ENCODE data around the gene ELAVL2.

ELAVL2 gene

DNA sequence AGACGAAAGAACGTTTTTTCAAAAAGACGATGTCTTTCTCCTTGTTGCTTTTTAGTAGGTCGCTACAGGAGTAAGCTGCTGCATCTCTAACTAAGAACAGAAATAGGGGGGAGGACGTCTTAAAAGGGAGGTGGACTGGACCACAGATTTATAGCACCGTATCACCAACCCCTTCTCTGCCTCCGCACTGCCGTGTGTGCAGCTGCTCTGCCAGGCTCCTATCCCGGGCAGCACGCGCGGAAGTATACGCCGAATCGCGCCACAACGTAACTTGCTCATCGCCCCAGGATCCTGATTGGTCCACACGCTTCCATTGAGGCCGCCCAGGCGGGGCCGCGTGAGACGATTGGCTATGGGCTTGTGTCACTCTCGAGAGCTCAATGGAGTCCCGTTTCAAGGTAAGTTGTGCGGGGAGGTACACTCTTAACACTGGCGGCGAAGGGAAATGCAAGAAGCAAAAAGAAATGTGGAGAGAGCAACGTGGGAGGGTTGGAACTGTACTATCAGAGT lies at the start of gene ELAVL2:
Gene ELAVL2 (minus strand): TSS at position 121 of the 510 bp plus-strand sequence. CDS start 64,006 bp downstream, outside the sequence.
- peak; percentile 16 for DNase-seq (ENCODE audit: low read depth)

DNA sequence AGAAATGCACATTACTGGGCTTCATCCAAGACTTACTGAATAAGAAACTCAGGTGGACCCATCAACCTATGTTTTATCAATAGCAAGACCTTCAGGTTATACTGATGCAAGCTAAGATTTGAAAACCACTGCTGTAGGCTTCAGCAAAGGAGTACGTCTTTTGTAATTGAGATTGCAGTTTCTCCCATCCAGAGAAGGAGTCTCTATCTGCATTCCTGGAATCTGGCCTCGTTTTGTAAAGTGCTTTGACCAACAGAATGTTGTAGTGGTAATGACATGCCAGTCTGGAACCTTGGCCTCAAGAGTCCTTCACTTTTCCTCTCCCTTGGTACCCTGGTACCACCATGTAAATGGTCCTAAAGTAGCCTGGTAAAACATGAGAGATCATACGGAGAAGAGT lies 32.2 kb upstream of the ELAVL2 start:
- DNase-seq (ENCODE audit: low read depth) = no peak

DNA sequence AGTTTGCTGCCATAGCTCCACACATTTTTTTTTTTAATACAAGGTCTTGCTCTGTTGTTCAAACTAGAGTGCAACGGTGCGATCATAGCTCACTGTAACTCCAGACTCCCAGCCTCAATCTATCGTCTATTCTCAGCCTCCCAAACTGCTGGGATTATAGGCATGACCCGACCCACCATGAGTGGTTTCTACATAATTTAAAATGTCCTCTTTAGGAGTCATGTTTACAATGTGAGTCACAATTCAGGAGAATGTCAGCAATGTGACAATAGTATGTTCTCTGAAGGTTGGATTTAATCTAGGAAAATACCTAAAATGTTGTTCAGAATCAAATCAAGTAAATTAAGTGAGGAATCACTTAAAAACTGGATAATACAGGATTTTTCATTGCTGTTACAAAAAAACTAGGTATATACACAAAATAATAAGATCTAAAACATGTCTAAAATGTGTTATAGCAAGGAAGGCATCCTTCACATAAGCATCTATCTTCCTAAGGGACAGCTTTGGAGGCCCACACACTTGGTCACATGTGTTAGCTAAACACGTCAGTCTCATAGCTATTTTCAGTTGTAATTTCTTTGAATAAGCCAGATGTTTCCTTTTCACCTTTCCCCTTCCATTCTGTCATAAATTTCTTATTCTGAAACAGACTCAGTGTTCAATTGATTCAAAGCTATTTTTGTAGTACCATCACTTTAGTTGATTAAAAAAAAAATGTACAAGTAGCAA lies 30.0 kb upstream of the ELAVL2 start:
- DNase-seq (ENCODE audit: low read depth) = no peak

- no peak for DNase-seq (ENCODE audit: low read depth)
Observed at GRCh38 chr9:23850690-23851629, 24.9 kb upstream of the ELAVL2 start.

DNA sequence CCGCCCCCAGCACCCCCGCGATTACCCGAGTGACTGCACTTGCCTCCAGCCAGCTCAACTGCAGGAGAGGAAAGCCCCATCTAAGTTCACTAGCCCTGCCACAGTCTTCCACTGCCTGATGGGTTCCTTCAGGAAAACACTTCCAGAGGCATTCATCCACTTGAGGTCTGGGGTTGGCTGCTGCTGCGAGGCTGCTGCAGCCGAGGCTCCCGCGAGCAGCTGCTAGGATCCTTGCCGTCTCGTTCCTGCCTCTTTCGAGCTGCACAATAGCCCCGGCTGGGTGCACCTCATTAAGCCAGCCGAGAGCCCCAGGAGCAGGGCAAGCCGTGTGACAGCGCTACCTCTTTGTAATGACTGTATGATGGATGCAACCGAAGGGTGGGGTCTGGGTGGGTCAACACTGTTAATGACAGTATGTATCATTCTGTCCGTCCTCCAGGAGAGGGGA lies 24.2 kb upstream of the ELAVL2 start:
- DNase-seq (ENCODE audit: low read depth) = no peak

DNA sequence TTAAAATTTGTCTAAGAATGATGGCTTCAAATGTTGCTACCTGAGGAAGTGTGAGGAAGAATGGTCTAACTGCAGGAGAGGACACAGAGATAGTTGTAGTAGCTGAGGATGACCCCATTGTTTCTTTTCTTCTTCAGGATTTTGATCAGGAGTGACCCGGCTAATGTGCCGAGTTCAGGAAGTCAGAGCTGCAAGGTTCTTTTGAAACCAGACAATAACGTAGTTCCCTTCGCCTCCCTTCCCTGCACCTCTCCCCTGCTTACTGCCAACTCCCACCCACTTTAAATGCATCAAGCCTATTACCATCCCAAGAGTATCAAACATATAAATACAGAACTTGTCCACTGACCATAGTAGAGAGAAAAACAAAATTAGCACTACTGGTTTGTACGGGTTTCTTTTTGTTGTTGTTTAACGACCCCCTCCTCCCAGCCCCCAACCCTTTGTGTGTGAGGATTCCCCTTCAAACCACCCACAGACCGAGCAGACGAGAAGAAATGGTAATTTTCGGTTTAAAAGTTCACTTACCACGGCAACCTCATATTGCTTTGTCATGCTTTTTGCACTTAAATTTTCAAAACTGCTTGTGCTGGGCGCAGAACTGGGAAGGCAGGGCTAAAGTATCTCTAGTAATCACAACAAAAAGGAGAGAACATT lies 23.5 kb upstream of the ELAVL2 start:
- DNase-seq (ENCODE audit: low read depth) = no peak

DNA sequence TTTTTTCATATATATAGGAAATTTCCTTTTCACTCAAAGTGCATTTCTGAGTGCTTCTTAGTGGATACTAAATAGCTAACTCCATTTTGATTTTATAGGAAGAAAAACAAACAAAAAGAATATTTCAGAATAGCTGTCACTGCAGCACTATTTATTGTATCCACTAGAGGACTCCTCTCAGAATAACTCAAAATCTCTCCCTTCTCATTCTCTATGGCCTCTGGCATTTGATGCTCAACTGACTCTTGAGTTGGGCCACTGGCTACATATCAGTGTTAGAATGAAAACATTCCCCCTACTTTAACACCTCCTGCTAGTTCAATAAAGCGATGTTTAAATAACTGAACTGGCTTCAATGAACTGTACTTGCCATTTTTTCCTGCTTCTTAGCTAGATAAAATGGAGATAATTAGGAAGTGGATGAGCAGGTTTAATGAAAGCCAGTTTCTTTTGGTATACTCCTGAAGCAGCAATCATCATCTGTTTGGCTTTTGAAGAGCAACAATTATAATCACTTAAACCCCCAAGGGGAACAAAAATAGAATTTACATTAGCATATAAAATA lies 16.6 kb upstream of the ELAVL2 start:
- no peak for DNase-seq (ENCODE audit: low read depth)

GRCh38 chr9:23841304-23841703 lies 15.3 kb upstream of the ELAVL2 start:
- DNase-seq (ENCODE audit: low read depth) = no peak

- no peak for DNase-seq (ENCODE audit: low read depth)
Observed at GRCh38 chr9:23837038-23837437, 11.0 kb upstream of the ELAVL2 start.

DNA sequence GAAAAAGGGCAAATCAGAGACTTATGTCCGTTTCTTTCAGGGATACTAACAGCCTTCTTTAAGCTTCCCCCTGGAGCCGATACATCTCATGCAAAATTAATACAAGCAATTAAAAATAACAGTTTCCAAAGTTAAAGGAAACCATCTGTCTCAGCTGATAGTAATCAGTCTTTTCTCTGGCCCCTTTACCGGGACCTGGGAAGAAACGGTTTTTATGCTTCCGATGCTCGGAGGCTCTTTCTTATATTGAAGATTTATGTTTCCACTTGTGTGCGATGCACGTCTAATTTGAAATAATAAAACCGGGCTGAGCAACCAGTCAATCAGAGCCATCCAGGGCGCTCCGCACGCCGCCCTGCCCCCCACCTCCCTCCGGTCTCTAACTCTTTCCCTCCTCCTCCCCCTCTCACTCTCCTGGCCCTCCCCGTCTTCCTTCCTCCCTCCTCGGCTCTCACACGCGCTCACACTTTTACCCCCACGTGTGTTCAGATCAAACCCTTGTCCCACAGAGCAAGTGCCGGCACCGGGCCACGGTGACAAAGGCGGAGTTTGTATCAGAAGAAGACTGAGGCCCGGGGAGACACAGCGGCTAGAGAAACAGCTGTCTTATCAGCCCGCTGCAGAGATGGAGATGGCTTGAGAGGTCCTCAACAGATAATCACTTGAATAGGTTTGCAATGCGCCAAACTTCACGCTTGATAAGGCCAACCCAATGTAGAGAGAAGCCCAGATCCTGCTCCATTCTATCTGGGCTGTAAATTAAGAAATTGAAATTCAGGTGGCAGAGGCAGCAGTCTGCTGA lies 5.1 kb upstream of the ELAVL2 start:
- no peak for DNase-seq (ENCODE audit: low read depth)

DNA sequence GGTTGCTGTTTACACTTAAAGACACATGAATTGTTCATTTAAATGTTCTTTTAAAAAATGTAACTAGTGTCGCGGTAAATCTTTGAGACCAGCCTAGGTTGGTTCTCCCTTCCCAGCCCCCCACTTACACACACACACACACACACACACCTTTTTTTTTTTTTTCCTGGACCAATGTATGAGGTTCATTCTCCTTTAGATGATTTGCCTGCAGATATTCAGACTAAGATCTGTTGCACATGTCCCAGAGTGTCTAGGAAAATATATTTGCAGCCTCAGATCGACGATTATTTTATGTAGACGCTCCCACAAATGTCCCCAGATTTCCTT lies 4.4 kb upstream of the ELAVL2 start:
- no peak for DNase-seq (ENCODE audit: low read depth)

DNA sequence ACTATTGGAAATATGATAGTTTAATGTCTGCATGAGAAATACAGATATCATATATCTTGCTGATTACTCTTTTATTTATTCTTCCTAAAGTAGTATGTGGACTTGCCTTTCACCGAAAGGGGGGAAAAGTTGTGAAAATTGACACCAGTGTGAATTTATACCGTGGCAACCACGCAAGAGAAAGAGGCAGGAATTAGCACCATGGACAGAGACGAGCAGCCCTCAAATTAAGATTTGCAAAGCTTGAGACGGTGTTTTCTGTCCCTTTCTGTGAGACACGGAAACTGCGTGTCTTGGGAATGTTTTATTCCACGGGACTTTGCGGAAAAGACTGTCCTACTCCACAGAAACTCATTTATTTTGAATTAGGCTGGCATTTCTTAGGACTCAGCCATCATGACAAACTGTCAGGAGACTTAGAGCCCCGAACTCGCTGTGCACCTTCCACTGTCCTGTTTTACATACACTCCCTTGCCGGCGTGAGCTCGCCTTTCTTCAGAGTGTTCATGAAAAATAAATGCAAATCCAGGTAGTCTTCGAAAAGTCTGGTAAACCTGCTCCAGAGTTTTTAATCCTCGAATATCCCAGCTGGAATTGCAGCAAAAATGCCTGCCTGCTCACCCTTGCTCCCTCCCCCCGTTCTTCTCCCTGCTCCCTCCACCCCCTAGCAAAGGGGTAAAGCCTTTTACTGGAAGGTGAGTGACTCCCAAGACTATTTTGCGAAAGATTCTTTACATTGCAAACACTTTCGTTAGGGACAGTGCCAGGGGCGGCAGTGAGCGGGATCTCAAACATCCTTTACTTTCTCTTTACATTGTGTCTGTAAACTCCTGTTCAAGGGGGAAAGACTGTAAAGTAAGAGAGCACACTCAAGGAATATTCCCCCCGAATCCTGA lies 3.8 kb upstream of the ELAVL2 start:
- DNase-seq (ENCODE audit: low read depth) = no peak

DNA sequence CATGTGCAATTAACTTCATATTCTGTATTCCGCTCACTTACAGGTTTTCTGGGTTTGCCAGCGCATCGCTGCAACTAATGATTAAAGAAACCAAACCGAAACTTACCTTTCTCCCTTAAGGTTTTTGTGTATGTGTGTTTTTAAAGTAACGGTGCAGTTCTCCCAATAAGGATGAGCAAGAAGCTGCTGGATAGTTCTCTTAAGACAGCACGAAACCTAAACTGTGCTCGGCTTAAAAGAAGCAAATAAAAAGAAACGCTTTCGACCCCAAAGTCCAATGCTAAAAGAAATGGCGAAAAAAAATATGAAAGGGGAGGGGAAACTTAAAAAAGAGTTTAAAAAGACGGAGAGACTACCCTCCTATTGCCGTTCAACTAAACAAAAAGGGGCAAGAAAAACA lies 340 bp downstream of the ELAVL2 start:
- DNase-seq (ENCODE audit: low read depth) = no peak

- no peak for DNase-seq (ENCODE audit: low read depth)
Observed at GRCh38 chr9:23824830-23825591, 1.0 kb downstream of the ELAVL2 start.

GRCh38 chr9:23823986-23824829 lies 1.8 kb downstream of the ELAVL2 start:
- no peak for DNase-seq (ENCODE audit: low read depth)

DNA sequence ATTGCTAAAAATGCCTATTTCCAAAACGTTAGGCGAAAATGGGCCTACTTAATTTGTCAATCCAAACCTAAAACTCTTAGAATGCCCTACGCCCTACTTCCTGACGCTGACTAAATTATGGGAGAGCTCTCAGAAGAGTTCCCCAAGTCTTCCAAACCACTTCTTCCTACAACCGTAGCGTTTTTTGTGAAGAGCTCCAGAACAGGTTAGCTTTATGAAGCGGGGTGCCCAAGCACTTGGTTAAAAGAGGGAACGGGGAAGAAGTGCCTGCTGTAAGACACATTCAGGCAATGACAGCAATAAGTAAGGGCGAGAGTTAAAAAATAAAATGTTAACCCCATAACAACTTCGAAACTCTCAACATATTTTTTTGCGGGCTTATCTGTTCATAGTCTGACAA lies 2.8 kb downstream of the ELAVL2 start:
- DNase-seq (ENCODE audit: low read depth) = no peak

DNA sequence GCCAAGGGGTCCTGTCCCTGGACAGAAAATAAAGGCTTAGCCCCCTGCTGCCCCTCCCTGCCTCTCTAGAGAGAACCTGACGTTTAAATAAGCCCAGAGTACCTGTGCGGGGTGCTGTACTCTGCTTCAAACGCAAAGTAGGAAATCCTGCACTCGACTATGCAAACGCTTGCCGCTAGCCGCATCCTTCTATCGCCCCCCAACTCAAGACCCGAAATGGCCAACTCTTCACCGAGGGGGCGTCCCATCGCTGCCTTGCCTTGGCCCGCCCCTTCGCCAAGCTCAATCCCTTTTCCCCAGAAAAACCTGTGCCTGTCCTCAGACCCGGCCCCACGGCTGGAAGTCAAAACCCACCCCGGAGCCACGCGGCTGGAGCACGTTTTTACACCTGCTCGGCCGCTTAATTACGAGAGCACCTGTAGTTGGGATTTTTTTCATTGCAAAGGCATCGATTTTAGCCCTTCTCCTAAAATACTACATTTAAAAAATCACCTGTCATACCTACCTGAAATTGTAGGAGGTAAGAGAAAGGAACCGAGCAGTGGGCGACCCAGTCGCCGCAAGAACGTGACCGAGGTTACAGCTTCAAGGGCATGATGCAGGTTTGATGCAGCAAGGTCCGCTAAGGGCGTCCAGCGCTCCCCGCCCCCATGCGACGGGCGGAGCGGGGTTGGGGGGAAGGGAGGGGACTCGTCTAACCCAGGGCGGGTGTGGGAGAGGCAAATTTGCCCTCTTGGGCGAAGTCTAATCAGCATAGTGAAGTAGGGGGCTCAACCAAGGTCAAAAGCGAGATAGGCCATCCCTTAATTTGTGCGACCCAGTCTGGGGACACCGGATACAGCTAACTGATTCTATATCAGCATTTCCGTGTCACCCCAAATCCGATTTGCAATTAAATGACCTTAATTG lies 3.5 kb downstream of the ELAVL2 start:
- no peak for DNase-seq (ENCODE audit: low read depth)
